Dedifferentiated amniotic fluid mesenchymal stem cell (primary cell): ENCODE data around the gene SCAF1.

Experiments
- DNase-seq: peaks from one replicate; pipeline ENCODE4 v3.0.0-alpha.2; 2016; ENCODE audit errors: extremely low spot score

The SCAF1 gene

GRCh38 chr19:49666120-49666444 is 24.1 kb downstream of the SCAF1 start:
- no peak for DNase-seq

GRCh38 chr19:49667473-49667872 is 25.5 kb downstream of the SCAF1 start:
- no peak for DNase-seq

- no peak for DNase-seq
Measured at GRCh38 chr19:49669516-49669915, 27.5 kb downstream of the SCAF1 start.

GRCh38 chr19:49672131-49672919 is 30.3 kb downstream of the SCAF1 start:
- peak; percentile 63 for DNase-seq

GRCh38 chr19:49676136-49676783 is 34.3 kb downstream of the SCAF1 start:
- DNase-seq: peak; percentile 86

- peak; percentile 100 for DNase-seq
Measured at GRCh38 chr19:49676784-49677230, 34.8 kb downstream of the SCAF1 start.

GRCh38 chr19:49677231-49677900 is 35.4 kb downstream of the SCAF1 start, which contains the start of gene PRMT1:
Gene PRMT1, plus strand, starts transcription at chr19:49677271. Its CDS starts 10 bp downstream, at chr19:49677281.
- no peak for DNase-seq

GRCh38 chr19:49677901-49678674 is 36.1 kb downstream of the SCAF1 start:
- peak; percentile 54 for DNase-seq

- no peak for DNase-seq
Measured at GRCh38 chr19:49678985-49679770, 37.2 kb downstream of the SCAF1 start.

GRCh38 chr19:49679771-49680413 is 37.9 kb downstream of the SCAF1 start:
- DNase-seq: no peak

GRCh38 chr19:49680421-49681351 is 38.7 kb downstream of the SCAF1 start:
- DNase-seq: peak; percentile 63

GRCh38 chr19:49681830-49682229 is 39.8 kb downstream of the SCAF1 start:
- no peak for DNase-seq

- DNase-seq: no peak
Measured at GRCh38 chr19:49682274-49682673, 40.3 kb downstream of the SCAF1 start.

GRCh38 chr19:49683814-49684250 is 41.8 kb downstream of the SCAF1 start:
- DNase-seq: no peak

GRCh38 chr19:49684251-49684982 is 42.4 kb downstream of the SCAF1 start:
- DNase-seq: no peak

GRCh38 chr19:49684983-49685553 is 43.1 kb downstream of the SCAF1 start:
- DNase-seq: no peak

- DNase-seq: no peak
Measured at GRCh38 chr19:49685845-49686332, 43.9 kb downstream of the SCAF1 start.

GRCh38 chr19:49686503-49687088 is 44.6 kb downstream of the SCAF1 start:
- no peak for DNase-seq
